Measurements from ENCODE around the gene ADARB1. TPM values are rescaled to one million over a fixed set of nuclear protein-coding genes. Genes with fewer than 3 reads are reported as not detected.
A peak's percentile ranks its signal among the peaks of the same experiment; 100 is the strongest.

ADARB1 gene
- total RNA-seq, 1 donor from 2014 or later, result 5.1 TPM

DNA sequence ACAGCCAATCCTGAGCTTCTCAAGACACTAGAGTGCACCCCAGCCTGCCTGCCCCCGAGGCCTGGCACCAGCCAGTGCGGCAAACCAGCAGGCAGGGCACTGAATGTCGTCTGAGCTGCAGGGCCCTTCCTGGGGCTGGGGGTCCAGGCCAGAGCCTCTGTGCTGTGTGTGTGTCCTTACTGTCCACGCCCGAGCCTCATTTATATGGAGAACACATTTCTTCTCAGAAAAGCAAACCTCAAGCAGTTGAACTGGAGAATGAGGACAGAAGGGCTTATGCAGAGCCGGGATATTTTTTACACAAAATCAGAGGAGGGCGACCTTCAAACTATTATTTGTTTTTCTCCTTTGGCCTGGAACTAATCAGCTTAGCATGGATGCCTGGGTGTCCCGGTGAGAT, 160.6 kb downstream of the ADARB1 start:
- Histone ChIP-seq H3K27me3 (no peaks in the 10 kb centered on the region), H3F3A (ENCODE audit: low read depth) (no peaks in the 10 kb centered on the region), H3K79me2 (ENCODE audit: low read depth) (no peaks in the 10 kb centered on the region), H4K20me1 (ENCODE audit: low read depth) (no peaks in the 10 kb centered on the region), H3K4me1 (no peaks in the 10 kb centered on the region), H3K27ac (no peak overlapping the region), H3K36me3 (no peaks in the 10 kb centered on the region), H3K9me3 (ENCODE audit: low read depth) (no peaks in the 10 kb centered on the region), H3K4me3 (no peak overlapping the region), H3K4me2 (no peak overlapping the region), H3K9ac (no peak overlapping the region), H2AFZ (replicated peaks) (no peak overlapping the region)
- peaks cover 4% of the 10 kb centered on the region for H3K9me3 Mint-ChIP-seq
- H3K4me1 Mint-ChIP-seq, result peaks cover 13% of the 10 kb centered on the region
- no peak overlapping the region for H3K27ac Mint-ChIP-seq
- DNase-seq (ENCODE audit: low spot score), result no peak
- TF ChIP-seq, protein P1, sequence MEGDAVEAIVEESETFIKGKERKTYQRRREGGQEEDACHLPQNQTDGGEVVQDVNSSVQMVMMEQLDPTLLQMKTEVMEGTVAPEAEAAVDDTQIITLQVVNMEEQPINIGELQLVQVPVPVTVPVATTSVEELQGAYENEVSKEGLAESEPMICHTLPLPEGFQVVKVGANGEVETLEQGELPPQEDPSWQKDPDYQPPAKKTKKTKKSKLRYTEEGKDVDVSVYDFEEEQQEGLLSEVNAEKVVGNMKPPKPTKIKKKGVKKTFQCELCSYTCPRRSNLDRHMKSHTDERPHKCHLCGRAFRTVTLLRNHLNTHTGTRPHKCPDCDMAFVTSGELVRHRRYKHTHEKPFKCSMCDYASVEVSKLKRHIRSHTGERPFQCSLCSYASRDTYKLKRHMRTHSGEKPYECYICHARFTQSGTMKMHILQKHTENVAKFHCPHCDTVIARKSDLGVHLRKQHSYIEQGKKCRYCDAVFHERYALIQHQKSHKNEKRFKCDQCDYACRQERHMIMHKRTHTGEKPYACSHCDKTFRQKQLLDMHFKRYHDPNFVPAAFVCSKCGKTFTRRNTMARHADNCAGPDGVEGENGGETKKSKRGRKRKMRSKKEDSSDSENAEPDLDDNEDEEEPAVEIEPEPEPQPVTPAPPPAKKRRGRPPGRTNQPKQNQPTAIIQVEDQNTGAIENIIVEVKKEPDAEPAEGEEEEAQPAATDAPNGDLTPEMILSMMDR (IDR thresholded peaks at IDR 0.05), result no peak
- no peak for TF ChIP-seq EZH2 (IDR thresholded peaks at IDR 0.05)
- TF ChIP-seq EZH2phosphoT487 (IDR thresholded peaks at IDR 0.05), result no peak
- no peaks in the 10 kb centered on the region for H3K36me3 Mint-ChIP-seq
- H3K4me3 Mint-ChIP-seq, result no peak overlapping the region
- H3K27me3 Mint-ChIP-seq (ENCODE audit: insufficient read depth, low read depth), result peaks cover 10% of the 10 kb centered on the region

DNA sequence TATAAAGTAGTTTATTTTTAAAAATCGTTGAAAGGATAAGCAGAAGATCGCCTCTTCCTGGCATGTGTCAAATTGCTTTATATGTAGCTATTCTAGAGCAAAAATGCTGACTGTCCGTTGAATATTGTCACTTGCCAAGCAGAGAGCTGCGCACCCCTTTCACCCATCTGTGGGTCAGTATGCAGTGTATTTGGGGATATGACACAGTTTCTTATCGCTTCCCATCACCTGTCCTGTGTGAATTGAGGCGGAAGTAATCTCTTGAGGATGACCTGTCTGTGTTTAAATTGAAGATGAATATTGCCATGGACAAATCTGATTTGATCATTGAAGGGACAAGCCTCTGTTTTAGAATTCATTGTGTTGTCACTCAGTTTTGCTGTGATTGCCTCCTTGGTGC, 161.1 kb downstream of the ADARB1 start:
- Histone ChIP-seq H3F3A (ENCODE audit: low read depth) (no peaks in the 10 kb centered on the region), H3K4me3 (no peak overlapping the region), H3K36me3 (no peaks in the 10 kb centered on the region), H3K4me2 (no peak overlapping the region), H3K27me3 (no peaks in the 10 kb centered on the region), H3K27ac (no peak overlapping the region), H2AFZ (replicated peaks) (no peak overlapping the region), H4K20me1 (ENCODE audit: low read depth) (no peaks in the 10 kb centered on the region), H3K9me3 (ENCODE audit: low read depth) (no peaks in the 10 kb centered on the region), H3K79me2 (ENCODE audit: low read depth) (no peaks in the 10 kb centered on the region), H3K9ac (no peak overlapping the region), H3K4me1 (no peaks in the 10 kb centered on the region)
- H3K27ac Mint-ChIP-seq, result no peak overlapping the region
- H3K36me3 Mint-ChIP-seq, result no peaks in the 10 kb centered on the region
- no peak for DNase-seq (ENCODE audit: low spot score)
- TF ChIP-seq EZH2 (IDR thresholded peaks at IDR 0.05) (no peak), EZH2phosphoT487 (IDR thresholded peaks at IDR 0.05) (no peak)
- TF ChIP-seq, protein P1 (IDR thresholded peaks at IDR 0.05), result no peak
- no peak overlapping the region for H3K4me3 Mint-ChIP-seq
- peaks cover 4% of the 10 kb centered on the region for H3K9me3 Mint-ChIP-seq
- peaks cover 10% of the 10 kb centered on the region for H3K27me3 Mint-ChIP-seq (ENCODE audit: insufficient read depth, low read depth)
- H3K4me1 Mint-ChIP-seq, result peaks cover 13% of the 10 kb centered on the region

DNA sequence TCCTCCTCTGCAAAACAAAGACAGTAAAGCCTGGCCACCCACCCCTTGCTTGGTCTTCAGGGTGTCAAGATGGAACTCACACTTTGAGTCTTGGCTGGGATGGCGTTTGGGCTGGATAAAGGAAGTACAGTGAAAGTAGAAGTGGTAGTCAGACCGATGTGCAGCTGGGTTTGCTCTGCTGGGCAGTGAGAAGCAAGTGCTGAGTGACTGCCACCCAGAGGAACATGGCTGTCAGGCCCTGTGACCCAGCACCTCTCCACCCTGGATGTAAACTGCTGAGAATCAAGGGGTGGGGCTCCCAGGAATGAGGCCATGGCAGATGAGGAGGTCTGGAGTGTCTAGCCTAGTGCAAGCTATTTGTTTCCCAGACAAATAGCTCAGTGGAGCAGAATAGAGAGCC, 162.1 kb downstream of the ADARB1 start:
- Histone ChIP-seq H3K4me3 (no peak overlapping the region), H3K27me3 (no peaks in the 10 kb centered on the region), H4K20me1 (ENCODE audit: low read depth) (no peaks in the 10 kb centered on the region), H3K27ac (no peak overlapping the region), H3F3A (ENCODE audit: low read depth) (no peaks in the 10 kb centered on the region), H3K9me3 (ENCODE audit: low read depth) (no peaks in the 10 kb centered on the region), H3K4me2 (no peak overlapping the region), H3K9ac (no peak overlapping the region), H3K79me2 (ENCODE audit: low read depth) (no peaks in the 10 kb centered on the region), H2AFZ (replicated peaks) (no peak overlapping the region), H3K36me3 (no peaks in the 10 kb centered on the region), H3K4me1 (no peaks in the 10 kb centered on the region)
- TF ChIP-seq, protein P1 (IDR thresholded peaks at IDR 0.05), result no peak
- no peak for TF ChIP-seq EZH2 (IDR thresholded peaks at IDR 0.05)
- TF ChIP-seq EZH2phosphoT487 (IDR thresholded peaks at IDR 0.05), result no peak
- Mint-ChIP-seq H3K4me1 (peaks cover 13% of the 10 kb centered on the region), H3K9me3 (peaks cover 5% of the 10 kb centered on the region), H3K4me3 (peak overlapping the region; percentile 17), H3K27me3 (ENCODE audit: insufficient read depth, low read depth) (peaks cover 10% of the 10 kb centered on the region), H3K27ac (no peak overlapping the region), H3K36me3 (no peaks in the 10 kb centered on the region)
- DNase-seq (ENCODE audit: low spot score), result no peak
